GM19240 (cell line): ENCODE measurements around the gene RRAS2.
"Not testable (repeated sequence)": the region's sequence is repeated elsewhere in the genome, so short reads cannot be mapped to it uniquely, and the experiment has no call there.

Source experiments
- DNase-seq: peaks from one replicate; pipeline ENCODE4 v3.0.0; 2011; ENCODE audit warnings: low spot score; ENCODE audit not compliant: insufficient read length

RRAS2 gene

GRCh38 chr11:14358729-14359439 lies at the start of gene RRAS2:
RRAS2 (minus strand) TSS chr11:14359183; CDS start chr11:14358870, 313 bp downstream.
- DNase-seq: peak; percentile 62

GRCh38 chr11:14408612-14409011 lies 49.6 kb upstream of the RRAS2 start:
- no peak for DNase-seq

- not testable (repeated sequence) for DNase-seq
These were observed 47.1 kb upstream of the RRAS2 start for GRCh38 chr11:14406116-14406515.

GRCh38 chr11:14403528-14403927 lies 44.5 kb upstream of the RRAS2 start:
- not testable (repeated sequence) for DNase-seq

GRCh38 chr11:14399087-14399486 lies 40.1 kb upstream of the RRAS2 start:
- DNase-seq: no peak

- no peak for DNase-seq
These were observed 37.3 kb upstream of the RRAS2 start for GRCh38 chr11:14396273-14396672.

GRCh38 chr11:14393889-14394288 lies 34.9 kb upstream of the RRAS2 start:
- DNase-seq: no peak

GRCh38 chr11:14393129-14393528 lies 34.1 kb upstream of the RRAS2 start:
- no peak for DNase-seq

- no peak for DNase-seq
These were observed 31.7 kb upstream of the RRAS2 start for GRCh38 chr11:14390669-14391068.

- DNase-seq: no peak
These were observed 29.4 kb upstream of the RRAS2 start for GRCh38 chr11:14388352-14388751.

GRCh38 chr11:14386895-14387480 lies 28.0 kb upstream of the RRAS2 start:
- no peak for DNase-seq

- no peak for DNase-seq
These were observed 27.1 kb upstream of the RRAS2 start for GRCh38 chr11:14386081-14386480.

- DNase-seq: no peak
These were observed 25.4 kb upstream of the RRAS2 start for GRCh38 chr11:14384338-14384737.

GRCh38 chr11:14381968-14382367 lies 23.0 kb upstream of the RRAS2 start:
- DNase-seq: no peak

- DNase-seq: no peak
These were observed 22.1 kb upstream of the RRAS2 start for GRCh38 chr11:14380947-14381561.

GRCh38 chr11:14380125-14380936 lies 21.3 kb upstream of the RRAS2 start:
- no peak for DNase-seq

GRCh38 chr11:14378171-14378570 lies 19.2 kb upstream of the RRAS2 start:
- DNase-seq: no peak

GRCh38 chr11:14376920-14377319 lies 17.9 kb upstream of the RRAS2 start:
- no peak for DNase-seq

- DNase-seq: no peak
These were observed 16.2 kb upstream of the RRAS2 start for GRCh38 chr11:14374922-14375830.

- no peak for DNase-seq
These were observed 15.1 kb upstream of the RRAS2 start for GRCh38 chr11:14373941-14374646.
